NCI-H2196 (cell line): ENCODE data around the gene IL1R1.
"Not testable (repeated sequence)": the region's sequence is repeated elsewhere in the genome, so short reads cannot be mapped to it uniquely, and the experiment has no call there.

Source experiments
- DNase-seq: peaks from one replicate; lab custom pipeline; 2025; ENCODE audit not compliant: unreplicated experiment; lab: John Stamatoyannopoulos, UW

Gene IL1R1, protein sequence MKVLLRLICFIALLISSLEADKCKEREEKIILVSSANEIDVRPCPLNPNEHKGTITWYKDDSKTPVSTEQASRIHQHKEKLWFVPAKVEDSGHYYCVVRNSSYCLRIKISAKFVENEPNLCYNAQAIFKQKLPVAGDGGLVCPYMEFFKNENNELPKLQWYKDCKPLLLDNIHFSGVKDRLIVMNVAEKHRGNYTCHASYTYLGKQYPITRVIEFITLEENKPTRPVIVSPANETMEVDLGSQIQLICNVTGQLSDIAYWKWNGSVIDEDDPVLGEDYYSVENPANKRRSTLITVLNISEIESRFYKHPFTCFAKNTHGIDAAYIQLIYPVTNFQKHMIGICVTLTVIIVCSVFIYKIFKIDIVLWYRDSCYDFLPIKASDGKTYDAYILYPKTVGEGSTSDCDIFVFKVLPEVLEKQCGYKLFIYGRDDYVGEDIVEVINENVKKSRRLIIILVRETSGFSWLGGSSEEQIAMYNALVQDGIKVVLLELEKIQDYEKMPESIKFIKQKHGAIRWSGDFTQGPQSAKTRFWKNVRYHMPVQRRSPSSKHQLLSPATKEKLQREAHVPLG

DNA sequence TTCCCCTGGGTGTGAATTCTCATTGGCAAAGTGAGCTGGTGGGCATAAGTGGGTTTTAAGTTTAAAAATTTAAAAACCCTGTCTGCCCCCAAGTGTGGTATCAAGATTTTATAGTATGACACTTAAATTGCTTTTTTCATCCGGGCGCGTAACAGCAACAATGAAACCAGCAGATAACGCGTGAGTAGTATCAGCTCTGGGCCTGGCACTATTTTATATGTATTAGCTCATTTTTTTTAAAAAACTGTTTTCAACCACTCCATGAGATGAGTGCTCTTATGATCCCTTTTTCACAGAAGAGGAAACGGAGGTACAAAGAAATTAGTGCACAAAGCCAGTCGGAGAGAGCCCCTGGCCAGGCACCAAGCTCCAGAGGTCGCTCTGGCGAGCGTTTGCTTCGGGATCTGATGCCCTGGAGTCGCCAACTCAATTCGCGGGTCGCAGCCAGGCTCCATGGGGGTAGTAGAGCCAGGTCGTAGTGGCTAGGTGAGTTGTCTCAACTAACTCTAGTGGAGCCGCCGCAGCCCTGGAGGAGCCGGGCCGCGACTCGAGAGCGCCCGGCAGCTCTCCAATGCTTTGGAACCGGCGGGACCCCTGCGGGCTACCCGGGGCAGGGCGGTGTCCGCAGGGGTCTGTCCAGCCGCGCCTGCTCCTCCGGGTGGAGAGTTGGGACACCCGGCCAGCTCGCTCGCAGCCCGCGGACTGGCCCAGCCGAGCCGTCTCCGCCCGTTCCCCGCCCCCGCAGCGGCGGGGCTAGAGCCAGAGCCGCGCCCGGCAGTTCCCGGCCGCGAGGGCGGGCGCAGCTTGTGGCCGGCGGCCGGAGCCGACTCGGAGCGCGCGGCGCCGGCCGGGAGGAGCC, at the start of gene IL1R1:
IL1R1 (plus strand) TSS at position 777 of the 859 bp plus-strand sequence. CDS start 14,979 bp downstream, outside the sequence.
- no peak for DNase-seq

DNA sequence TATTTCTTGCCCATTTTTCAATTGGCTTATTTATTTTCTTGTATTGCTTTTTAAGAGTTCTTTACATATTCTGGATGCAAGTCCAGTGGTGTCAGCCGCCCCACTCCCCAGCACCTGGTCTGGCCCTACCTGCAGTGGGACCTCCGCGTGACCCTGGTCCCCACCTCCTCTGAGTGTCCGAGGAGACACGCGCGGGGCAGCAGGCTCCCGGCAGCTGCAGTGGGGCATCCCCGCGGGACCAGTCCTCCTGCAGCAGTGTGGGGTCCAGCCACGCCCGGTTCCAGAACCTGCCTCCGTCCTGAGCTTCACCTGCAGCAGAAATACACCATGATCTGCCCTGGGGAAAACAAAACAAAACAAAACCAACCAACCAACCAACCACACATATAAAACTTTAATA, 48.9 kb upstream of the IL1R1 start:
- DNase-seq, result no peak

DNA sequence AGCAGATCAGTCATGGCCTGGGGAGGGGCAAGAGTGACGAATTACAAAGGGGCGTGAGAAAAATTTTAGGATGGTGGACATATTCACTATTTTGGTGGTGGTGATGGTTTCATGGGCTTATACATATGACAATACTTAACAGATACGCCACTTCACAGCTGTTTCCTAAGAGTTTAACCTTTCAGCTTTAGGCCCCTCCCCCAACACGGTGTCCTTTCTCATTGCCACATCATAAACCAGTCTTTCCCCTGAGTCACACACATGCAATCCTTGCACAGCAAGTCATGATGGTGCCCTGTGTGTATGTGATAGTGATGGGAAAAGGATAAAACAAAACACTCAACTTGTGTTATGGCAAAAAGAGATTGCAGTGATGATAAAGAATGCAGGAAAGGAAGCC, 47.6 kb upstream of the IL1R1 start:
- DNase-seq, result no peak

DNA sequence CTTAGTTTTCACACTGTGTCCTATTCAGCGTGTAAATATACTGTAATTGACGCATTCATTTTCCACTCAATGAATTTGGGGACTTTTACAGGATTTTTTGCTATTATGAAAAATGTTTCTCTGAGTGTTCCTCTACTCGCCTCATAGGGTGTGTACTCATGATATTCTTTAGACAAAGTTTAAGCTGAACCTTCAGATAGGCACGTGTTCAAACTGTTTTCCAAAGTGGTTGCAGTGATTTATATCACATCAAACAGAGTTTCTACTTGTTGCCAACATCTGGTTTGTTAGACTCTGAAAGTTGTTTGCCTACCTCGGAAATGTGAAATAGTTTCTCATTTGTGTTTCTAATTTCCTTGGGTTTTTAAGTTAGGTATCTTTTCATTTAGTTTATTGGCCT, 46.4 kb upstream of the IL1R1 start:
- DNase-seq, result no peak

DNA sequence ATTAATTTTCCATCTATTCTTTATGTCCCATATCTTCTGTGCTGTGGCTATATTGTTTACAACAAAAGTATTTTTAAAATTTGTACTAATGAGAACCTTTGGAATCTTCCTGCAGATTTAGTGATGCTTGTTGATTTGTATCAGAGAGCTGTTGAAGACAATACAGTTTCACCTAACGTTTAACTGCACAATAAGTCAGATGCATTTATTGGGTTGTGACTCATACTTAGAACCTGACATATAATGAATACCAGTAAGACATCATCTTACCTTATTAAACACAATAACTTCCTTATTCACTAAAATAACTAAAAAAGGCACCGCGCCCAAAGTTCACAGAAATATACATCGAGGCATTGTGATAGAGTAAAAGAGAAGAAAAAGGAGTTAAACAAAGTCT, 43.8 kb upstream of the IL1R1 start:
- DNase-seq, result no peak

DNA sequence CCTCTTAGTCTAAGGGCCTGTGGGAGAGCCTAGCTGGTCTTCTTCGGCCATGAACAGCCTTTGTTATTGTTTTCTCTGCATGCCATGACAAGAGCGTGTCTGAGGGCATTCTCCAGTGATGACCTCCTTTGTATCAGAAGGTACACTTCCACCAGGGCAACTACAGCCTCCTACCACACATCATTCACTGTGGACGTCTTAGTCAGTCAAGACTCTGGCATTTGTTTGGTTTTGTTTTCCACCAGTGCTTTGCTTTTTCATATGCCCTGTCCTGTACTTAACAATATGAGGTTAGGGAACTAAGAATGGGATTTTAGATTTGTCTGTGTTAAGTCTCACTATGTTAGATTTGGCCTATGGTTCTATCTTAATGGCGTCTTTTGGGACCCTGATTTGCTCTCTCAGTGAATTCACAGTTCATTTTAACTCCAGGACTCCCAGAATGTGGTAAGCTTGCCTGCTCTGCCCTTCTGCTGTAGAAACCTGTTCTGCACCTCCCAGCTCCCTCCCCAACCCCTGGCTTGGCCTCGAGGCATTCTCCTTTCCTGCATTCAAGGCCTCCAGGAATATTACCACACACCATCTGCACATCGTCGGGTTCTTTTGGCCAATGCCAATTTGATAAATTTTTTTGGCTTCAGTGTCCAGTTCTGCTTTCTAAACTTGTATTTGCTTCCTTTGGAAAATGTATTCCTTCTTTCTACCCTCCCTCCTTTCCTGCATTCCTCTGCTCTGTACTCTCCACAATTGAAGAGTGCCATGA, 42.8 kb upstream of the IL1R1 start:
- DNase-seq, result no peak

DNA sequence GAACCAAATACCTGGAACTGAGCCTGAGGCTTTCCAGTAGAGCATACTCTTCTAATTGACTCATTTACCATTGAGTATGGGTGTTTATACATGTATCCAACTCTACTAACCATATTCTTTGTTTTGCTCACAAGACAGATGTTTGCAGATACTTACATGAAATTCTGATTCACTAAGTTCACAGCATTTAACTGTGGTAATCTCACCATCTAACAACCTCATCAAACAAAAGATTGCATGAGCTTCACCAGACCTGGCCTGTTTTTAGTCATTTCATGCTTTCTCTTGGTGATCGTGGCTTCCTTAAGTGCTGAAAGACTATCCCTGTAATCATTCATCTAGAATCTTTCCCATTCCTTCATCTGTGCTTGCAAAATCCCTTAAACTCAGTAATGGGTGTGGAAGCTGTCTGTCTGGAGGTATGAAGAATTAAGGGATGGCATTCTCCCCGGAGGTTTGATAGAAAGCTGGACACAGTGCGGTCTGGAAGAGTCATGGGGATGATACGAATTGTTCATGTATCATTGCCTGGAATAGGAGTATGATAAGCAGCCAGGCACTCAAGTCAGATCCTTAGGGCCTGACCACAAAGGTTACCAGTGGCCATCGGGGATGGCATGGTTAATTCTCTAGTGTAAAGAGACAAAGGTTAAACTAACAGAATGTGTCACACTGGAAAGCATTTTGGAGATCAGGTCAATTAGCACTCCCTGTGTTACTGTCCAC, 42.0 kb upstream of the IL1R1 start:
- no peak for DNase-seq

DNA sequence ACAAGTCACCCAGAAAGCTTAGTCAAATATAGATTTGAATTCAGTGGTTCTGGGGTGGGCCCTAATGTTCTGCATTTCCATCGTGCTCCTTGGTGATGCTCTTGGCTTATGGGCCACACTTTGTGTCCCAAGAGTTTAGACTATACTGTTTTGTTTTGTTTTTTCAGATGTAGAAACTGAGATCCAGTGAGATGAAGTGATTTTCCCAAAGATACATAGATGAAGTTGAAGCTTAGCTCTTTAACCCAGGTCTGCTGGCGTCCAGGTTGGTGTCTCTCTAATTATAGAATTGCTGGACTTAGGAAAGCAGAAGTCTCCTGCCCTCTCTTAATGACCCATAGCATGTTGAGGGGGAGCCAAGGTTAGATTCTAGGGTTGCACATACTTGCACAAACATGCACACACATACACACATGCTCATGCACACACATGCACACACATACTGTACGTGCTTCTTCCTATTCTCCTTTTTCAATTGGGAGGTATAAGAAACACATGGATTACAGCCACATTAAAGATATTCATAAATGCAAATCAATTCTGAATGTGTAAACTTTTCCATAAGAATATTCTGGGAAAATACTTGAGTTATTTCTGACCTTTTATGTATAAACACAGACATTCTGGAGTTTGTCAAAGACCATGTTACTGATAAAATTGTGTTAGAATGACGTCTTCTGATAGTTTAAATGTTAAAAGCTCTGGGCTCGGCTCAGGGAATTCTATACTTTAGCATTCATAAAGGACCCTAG, 41.3 kb upstream of the IL1R1 start:
- DNase-seq, result no peak

DNA sequence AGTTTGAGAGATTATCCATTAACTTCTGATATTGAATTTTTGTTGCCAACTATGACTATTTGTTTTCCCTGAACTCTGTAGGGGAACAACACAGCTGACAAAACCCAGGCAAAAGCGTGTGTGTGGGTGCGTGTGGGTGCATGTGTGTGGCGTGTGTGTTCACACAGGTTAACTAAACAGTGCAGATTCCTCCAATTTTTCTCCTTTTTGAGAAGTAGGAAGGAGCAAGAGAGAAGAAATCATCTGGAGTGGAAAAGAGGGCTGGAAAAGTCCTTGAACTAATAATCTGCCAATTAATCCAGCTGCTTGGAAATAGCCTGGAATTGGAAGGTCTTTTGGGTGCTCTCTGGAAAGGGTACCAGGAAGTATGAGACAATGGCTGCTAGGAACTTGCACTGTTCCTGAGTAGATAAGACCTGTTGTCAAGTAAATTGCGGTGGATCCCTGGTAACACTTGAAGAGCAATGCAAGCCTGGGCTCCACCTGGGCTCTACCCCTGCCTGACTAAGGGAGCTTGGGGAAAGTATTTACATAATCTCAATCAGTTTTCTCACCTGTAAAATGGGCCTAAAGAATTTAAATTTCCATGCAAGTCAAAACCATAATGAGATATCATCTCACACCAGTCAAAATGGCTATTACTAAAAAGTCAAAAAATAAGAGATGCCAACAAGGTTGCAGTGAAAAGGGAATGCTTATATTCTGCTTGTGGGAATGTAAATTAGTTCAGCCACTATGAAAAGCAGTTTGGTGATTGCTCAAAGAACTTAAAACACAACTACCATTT, 40.5 kb upstream of the IL1R1 start:
- no peak for DNase-seq

DNA sequence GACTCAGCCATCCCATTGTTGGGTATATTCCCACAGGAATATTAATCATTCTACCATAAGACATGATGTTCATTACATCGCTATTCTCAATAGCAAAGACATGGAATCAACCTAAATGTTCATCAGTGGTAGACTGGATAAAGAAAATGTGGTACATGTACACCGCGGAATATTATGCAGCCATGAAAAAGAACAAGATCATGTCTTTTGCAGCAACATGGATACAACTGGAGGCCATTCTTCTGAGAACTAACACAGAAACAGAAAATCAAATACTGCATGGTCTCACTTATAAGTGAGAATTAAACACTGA, 40.0 kb upstream of the IL1R1 start:
- DNase-seq, result not testable (repeated sequence)

DNA sequence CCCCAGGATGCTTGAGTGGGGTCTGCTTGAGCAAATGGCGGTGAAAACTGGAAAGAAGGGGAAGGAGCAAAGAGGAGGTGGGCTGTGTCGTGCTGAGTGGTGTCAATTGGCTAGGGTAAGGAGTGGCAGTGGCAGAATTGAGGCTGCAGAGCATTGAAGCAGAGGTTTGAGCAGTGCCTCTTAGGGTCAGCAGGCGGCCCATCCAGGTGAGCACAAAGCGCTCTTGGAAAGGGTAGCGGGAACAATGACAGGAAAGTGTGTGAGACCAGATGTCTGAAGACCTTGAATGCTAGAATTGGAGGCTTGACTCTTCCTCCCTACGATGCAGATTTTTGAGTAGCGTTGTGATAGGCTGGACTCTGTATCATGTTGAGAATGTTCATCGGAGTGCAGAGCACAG, 39.3 kb upstream of the IL1R1 start:
- no peak for DNase-seq

DNA sequence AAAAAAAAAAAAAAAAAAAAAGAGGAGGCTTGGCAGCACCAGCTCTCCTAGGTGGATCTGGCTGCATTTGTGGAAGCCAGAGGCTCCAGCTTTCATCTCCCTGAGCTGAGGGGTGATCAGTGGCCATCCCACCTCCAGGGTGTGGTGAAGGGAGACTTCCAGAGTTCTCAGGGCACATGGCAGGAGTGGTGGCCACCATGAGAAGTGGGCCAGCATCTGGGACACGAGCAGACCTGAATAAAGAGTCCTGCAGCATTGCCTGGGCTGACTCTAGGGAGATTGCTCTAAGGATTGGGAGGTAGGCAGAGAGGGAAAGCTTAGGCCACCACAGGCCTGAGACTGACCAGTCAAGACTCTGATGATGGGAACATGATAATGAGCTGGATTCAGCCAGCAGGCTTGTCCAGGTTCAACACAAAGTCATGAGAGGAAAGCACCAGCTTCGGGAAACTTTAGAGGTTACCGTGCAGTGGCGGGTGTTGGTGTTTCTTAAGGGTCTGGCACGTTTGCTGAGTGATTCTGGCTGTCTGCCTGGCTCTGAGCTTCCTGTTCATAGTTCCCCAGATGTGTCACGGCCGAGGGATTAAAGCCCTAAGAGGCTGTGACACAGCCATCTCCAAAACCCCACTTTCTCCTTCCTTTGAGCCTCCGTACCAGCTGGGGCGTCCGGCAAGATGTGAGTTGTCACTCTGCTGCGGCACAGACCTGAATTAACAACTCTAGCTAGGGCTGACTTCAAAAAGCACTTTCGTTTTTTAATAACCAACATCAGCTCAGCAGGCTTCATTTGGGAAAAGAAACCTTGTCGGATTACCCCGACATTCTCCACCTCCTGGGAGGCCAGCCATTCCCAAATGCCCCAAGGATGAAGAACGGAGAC, 38.3 kb upstream of the IL1R1 start:
- no peak for DNase-seq

DNA sequence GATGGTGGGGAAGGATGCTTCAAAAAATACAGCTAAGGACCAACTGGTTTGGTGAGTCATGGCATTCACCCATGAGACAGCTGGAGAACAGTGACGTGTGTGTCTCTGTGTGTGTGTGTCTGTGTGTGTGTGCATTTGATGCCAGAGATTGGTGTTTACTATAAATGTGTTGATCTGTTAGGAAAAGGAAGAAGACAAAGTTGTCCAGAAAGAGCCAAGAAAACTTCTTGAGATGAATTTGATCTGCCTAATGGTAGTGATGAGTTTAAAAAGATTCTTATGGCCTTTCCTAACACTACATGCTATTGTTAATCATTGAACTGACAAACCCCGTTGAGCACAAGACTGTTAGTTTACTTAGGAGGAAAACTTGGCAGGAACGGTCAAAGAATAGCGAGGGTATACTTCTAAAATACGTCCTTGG, 36.4 kb upstream of the IL1R1 start:
- no peak for DNase-seq

DNA sequence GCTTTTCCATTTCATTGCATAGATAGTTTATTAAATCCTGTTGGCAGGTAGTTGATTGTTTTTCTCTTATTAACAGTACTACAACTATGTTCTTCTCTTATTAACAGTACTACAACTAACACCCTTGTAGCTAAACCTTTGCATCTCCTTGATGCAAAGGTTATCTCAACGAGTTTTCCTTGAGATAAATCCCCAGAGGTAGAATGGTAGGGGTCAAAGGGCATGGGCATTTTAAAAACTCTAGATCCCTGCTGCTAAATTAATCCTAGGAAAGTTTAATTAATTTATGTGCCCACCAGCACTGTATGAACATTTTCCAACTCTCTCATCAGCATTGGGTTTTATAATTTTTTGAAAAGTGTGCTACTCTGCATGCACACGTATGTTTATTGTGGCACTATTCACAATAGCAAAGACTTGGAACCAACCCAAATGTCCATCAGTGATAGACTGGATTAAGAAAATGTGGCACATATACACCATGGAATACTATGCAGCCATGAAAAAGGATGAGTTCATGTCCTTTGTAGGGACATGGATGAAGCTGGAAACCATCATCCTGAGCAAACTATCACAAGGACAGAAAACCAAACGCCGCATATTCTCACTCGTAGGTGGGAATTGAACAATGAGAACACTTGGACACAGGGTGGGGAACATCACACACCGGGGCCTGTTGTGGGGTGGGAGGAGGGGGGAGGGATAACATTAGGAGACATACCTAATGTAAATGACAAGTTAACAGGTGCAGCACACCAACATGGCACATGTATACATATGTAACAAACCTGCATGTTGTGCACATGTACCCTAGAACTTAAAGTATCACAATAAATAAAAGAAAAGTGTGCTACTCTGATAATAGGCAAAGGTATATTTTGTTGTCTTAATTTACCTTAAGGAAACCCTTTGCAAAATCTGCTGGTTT, 35.5 kb upstream of the IL1R1 start:
- not testable (repeated sequence) for DNase-seq

DNA sequence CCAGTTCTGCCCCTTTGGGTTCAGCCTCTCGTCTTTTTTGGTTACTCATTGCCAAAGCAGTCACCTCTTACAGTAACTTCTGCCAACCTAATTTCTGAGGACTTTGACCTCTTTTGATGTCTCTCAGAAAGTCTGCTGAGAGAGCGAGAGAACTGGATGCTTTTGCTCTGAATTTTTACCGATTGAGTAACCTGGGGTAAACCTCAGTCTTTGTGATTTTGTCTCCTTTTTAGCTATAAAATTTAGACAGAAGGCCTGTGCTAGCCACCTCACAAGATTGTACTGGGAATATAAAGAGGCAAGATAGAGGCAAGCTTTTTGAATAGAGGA, 34.8 kb upstream of the IL1R1 start:
- DNase-seq, result no peak

DNA sequence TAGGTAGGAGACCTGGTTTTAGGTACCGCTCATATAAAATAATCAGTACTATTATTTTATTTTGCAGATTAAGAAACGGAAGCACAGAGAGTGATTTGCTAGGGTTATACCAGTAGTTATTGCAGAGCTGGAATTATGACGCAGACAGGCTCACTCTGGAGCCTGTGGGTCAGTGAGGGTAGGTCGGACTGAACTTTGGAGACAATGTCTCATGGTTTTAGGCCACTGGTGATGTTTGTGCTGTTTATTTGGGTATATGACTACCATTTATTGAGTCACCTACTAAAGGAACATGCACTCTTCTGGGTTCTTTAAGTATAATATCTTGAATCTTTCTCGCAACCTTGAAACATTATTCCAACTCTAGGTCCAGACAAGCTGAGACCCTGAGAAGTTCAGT, 33.5 kb upstream of the IL1R1 start:
- DNase-seq, result no peak

DNA sequence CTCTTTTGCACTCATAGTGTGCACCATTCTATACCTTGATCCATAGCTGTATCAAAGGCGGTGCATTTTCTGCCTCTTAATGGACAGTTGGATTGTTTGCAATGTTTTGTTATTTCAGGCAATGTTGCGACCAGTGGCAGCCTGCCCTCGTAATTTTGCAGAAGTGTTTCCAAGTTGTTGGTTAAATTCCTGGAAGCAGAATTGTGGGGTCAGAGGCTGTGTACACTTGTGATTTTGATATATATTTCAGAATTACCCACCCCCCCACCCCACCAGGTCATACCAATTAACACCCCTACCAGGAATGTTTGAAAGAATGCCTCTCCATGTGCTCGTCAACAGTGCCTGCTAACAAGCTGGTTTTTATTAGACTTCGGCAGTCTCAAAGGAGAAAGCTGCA, 32.4 kb upstream of the IL1R1 start:
- DNase-seq, result no peak
